ENCODE measurements around the gene GRWD1. TPM values are rescaled to one million over a fixed set of nuclear protein-coding genes. Genes with fewer than 3 reads are reported as not detected.

GRWD1 gene
- polyA plus RNA-seq, 1 experiment: 20.0 TPM

DNA sequence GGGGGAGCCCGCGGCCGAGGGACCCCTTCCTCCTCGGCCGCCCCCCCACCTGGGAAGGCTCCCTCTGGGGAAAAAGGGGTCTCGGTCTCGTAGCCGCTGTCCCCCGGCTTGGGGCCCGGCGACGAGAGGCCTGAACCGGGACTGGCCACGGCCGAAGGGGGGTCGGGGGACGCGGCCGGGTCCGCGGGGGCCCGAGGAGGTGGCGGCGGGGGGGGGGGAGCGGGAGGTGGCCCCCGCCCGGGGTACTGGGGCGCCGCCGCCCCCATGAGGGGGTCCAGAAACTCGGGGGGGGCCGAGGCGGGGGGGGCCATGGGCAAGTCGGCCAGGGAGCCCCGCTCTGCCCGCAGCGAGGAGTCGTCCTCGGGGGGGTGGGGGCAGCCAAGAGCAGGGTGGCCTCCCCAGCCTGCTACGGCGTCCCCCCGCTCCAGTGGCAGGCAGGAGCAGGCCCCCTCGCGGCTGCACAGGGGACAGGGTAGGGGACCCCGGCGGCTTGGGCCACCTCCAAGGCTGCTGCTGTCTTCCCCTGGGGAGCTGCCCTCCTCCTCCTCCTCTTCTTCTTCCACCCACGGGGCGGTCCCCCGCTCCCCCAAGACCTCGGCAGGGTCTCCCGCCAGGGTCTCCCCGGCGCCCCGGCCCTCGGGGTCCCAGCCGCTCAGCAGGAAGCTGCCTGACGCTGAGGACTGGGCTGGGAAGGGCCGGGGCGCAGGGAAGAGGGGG lies 53.0 kb downstream of the GRWD1 start:
- Histone ChIP-seq H3K36me3 (ENCODE audit: control insufficient read depth, insufficient read depth, low read length) (no peaks in the 10 kb centered on the region), H3K27me3 (ENCODE audit: control insufficient read depth, insufficient read depth, low read length) (peaks cover 16% of the 10 kb centered on the region), H3K4me3 (ENCODE audit: low read depth, low read length) (no peak overlapping the region)
- POLR2A ChIA-PET: interaction anchor here (1.0 kb wide), 1 partner anchor 1241 kb away, joined by 5 read pairs; no protein-coding TSS in a partner anchor
- TF ChIP-seq, protein P1, sequence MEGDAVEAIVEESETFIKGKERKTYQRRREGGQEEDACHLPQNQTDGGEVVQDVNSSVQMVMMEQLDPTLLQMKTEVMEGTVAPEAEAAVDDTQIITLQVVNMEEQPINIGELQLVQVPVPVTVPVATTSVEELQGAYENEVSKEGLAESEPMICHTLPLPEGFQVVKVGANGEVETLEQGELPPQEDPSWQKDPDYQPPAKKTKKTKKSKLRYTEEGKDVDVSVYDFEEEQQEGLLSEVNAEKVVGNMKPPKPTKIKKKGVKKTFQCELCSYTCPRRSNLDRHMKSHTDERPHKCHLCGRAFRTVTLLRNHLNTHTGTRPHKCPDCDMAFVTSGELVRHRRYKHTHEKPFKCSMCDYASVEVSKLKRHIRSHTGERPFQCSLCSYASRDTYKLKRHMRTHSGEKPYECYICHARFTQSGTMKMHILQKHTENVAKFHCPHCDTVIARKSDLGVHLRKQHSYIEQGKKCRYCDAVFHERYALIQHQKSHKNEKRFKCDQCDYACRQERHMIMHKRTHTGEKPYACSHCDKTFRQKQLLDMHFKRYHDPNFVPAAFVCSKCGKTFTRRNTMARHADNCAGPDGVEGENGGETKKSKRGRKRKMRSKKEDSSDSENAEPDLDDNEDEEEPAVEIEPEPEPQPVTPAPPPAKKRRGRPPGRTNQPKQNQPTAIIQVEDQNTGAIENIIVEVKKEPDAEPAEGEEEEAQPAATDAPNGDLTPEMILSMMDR (IDR thresholded peaks at IDR 0.05; ENCODE audit: insufficient read depth, low read depth, low read length): no peak
- DNase-seq (ENCODE audit: low read depth): no peak
- CTCF ChIA-PET: interaction anchor here (0.6 to 11.9 kb wide), 2 partner anchors 88 to 113 kb away, joined by 3 to 161 read pairs; no protein-coding TSS in a partner anchor

DNA sequence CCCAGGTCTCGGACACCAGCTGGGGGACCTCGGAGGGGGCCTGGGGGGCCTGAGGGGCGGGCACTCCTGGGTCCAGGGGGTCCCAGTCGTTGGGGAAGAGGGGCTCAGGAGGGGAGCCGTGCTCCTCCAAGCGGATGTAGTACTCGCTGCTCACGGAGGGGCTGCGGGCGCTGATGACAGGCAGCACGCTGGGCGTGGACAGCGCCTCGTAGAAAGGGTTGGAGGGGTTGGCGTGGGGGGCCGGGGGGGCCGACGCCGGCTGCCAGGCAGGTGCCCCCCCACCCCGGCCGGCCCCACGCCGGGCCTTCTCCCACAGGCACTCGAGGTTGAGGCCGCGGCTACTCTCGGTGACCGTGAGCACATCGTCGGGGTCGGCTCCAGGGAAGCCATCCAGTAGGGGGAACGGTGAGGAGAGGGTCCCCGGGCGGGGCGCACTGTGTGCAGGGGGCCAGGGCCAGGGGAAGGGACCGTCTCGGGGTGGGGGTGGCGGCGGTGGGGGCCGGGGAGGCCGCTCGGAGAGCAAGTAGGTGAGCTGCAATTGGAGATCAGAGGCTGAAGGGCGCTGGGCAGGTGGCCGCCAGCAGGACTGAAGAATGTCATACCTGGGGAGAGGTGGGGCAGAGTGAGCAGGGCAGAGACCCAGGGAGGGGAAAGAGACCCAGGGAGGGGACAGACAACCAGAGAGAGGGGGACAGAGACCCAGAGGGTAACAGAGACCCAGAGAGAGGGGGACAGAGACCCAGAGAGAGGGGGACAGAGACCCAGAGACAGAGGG lies 53.7 kb downstream of the GRWD1 start:
- H3K27me3 ChIP-seq (ENCODE audit: control insufficient read depth, insufficient read depth, low read length): peaks cover 16% of the 10 kb centered on the region
- no peak overlapping the region for H3K4me3 ChIP-seq (ENCODE audit: low read depth, low read length)
- DNase-seq (ENCODE audit: low read depth): no peak
- no peaks in the 10 kb centered on the region for H3K36me3 ChIP-seq (ENCODE audit: control insufficient read depth, insufficient read depth, low read length)
- TF ChIP-seq, protein P1 (IDR thresholded peaks at IDR 0.05; ENCODE audit: insufficient read depth, low read depth, low read length): no peak
- ChIA-PET CTCF (interaction anchor here (0.6 to 1.5 kb wide), 2 partner anchors 89 to 113 kb away, joined by 3 to 4 read pairs; no protein-coding TSS in a partner anchor), POLR2A (interaction anchor here (1.0 kb wide), 1 partner anchor 1242 kb away, joined by 5 read pairs; no protein-coding TSS in a partner anchor)

DNA sequence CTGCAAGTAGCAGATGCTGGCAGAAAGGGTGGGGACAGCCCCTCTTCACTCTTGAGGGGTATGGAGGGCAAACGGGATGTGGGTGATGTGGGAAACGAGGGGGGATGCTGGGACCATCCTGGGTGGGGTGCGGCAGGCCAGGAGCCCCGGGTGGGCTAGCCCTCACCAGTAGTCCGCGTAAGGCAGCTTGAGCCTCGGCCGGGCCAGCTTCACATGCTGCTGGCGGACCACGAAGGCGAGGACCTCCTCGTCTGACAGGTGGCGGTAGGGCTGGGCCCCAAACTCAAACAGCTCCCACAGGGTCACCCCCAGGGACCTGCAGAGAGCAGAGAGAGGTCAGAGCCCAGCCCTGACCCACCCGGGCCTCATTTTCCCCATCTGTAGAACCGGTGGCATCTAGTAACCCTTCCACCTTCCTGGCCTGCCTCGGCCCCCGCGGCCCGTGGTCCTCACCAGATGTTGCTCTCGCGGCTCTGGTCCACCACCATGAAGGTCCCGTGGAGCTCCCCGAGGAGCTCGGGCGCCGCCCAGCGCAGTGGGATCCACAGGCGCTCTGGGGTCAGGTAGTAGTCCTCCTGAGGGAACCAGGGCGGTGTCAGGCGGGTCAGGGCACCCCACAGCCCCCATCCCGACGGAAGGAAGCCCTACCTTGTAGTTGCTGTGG lies 55.2 kb downstream of the GRWD1 start:
- ChIA-PET POLR2A (no interaction called here), CTCF (interaction anchor here (1.5 to 1.7 kb wide), 2 partner anchors 83 to 88 kb away, joined by 4 to 8 read pairs; no protein-coding TSS in a partner anchor)
- no peak for DNase-seq (ENCODE audit: low read depth)
- Histone ChIP-seq H3K36me3 (ENCODE audit: control insufficient read depth, insufficient read depth, low read length) (no peaks in the 10 kb centered on the region), H3K4me3 (ENCODE audit: low read depth, low read length) (no peak overlapping the region), H3K27me3 (ENCODE audit: control insufficient read depth, insufficient read depth, low read length) (peaks cover 16% of the 10 kb centered on the region)
- TF ChIP-seq, protein P1 (IDR thresholded peaks at IDR 0.05; ENCODE audit: insufficient read depth, low read depth, low read length): no peak

DNA sequence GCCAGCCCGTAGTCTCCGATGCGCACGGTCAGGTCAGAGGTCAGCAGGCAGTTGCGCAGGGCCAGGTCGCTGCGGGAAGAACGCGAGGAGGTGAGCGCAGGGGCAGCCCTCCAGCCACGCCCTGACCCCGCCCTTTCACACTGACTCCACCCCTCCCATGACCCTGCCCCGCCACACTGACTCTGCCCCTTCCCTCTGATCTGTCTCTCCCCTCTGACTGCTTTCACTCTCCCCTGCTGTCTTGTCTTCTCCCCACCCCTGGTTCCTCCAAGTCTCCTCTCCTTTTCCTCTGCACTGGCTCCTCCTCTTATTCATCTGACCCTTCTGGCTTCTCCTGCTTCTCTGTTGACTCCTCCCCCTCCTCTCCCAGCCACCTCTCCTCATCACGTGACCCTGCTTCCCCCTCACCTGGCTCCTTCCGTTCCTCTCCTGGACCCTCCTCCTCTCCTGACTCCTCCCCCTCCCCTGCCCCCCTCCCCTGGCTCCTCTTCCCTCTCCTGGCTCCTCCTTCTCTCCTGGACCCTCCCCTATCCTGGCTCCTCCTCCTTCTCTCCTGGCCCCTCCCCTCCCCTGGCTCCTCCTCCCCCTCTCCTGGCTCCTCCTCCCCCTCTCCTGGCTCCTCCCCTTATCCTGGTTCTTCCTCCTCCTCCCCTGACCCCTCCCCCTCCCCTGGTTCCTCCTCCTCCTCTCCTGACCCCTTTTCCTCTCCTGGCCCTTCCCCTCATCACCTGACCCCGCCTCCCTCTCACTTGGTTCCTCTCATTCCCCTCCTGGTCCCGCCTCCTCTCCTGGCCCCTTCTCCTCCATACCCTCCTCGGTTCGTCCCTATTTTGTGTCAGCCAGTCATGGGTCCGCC lies 55.9 kb downstream of the GRWD1 start:
- Histone ChIP-seq H3K36me3 (ENCODE audit: control insufficient read depth, insufficient read depth, low read length) (no peaks in the 10 kb centered on the region), H3K4me3 (ENCODE audit: low read depth, low read length) (no peak overlapping the region), H3K27me3 (ENCODE audit: control insufficient read depth, insufficient read depth, low read length) (peaks cover 16% of the 10 kb centered on the region)
- DNase-seq (ENCODE audit: low read depth): no peak
- TF ChIP-seq, protein P1 (IDR thresholded peaks at IDR 0.05; ENCODE audit: insufficient read depth, low read depth, low read length): no peak
- ChIA-PET POLR2A (no interaction called here), CTCF (interaction anchor here (1.0 to 1.7 kb wide), 3 partner anchors 82 to 87 kb away, joined by 4 to 8 read pairs (median 6); no protein-coding TSS in a partner anchor)

Data from BJ (cell line).